GM19238 (cell line): ENCODE results near the gene DGCR2.
"Not testable (repeated sequence)": the region's sequence is repeated elsewhere in the genome, so short reads cannot be mapped to it uniquely, and the experiment has no call there.

ENCODE experiments used
- DNase-seq: peaks from one replicate; pipeline ENCODE4 v3.0.0; 2011; ENCODE audit warnings: low spot score; ENCODE audit not compliant: insufficient read length

The DGCR2 gene

DNA sequence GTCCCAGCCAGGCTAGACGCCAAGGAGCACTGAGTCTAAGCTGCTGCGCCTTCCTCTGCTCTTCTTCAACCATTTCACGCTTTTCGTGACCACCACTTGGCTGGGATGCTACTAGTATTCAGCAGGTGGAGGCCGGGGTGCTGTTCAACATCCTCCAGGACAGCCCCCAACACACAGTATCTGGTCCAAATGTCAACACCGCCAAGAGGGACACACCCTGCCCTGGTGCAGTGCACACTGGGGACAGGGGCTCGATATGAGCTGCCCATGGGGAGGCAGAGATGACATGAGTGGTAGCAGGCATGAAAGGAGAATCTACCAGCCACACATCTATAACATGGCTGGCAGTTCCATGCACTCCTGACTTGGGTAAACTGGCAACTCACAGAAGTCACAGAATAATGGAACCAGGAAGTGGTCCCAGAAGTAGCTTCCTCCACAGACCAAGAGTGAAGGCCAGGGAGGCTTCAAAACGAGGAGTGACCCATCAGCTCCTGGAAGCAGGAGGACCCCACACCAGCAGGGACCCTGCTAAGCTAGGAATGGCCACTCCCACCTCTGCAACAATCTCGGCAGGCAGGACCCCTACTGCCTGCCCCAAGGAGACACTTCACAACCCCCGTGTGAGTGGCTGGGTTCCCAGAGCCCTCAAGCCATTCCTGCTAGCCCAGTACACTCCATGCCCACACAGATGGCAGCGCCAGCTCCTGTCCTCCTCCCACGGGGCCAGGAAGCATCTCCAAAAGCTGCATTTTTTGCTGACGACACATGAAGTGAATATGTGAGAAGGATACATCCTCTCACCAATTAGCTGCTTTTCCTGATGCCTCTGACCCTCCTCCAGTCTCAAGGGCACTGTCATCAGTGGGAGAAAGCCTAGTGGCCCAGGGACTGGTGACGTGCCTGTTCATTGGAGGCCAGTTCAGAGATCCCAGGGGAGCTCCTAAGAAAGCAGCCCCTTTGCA, 78.8 kb downstream of the DGCR2 start:
- DNase-seq = no peak

DNA sequence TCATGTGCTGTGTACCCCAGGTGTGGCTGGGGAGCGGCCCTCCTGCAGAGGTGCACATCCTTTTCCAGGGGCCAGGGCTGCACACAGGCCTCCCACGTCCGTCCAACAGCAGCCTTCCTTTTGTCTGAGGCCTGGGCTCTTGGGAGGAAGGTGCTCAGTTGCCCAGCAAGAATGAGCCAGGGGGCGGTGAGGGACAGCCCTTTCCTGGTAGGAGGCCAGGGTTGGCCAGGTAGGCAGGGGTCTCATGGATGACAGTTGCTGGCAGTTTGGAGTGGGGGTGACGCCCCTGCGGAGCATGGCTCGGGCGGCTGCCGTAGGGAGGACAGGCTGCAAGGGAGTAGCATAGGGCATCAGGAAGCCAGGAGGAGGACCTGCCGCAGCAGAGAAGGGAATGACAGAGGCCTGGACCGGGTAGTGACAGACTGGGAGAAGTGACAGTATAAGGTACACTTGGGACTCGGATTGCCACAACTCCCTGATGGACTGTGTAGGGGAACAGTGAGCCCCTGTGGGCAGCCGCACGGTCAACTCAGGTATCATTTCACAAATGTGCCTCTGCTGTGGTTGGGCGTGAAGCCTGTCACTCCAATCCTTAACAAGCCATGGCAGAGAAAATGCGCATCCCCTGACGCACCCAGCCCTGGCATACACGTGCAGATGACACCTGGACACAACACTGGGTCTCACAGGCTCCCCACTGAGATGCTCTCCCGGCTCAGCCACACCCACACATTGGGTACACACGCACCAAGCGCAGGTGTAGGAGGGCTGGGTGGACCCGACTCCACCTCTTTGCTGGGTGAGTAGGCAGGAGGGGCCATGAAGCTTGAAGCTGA, 79.7 kb downstream of the DGCR2 start:
- no peak for DNase-seq

DNA sequence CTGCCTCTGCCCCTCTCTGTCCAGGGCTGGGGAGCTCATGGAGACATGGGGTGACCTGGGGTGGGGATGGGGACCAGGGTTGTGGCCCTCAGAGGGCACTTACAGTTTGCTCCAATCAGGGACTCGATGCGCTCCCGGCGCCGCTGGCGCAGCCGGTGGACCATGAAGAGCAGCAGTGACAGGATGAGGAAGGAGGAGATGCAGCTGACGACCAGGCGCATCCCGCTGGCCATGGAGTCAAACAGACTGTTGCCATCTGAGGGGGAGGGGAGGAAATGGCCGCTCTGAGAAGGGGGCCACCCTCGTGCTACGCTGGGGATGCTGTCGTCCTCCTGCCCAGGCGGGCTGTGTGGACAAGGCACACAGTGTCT, 80.5 kb downstream of the DGCR2 start:
- DNase-seq = no peak

DNA sequence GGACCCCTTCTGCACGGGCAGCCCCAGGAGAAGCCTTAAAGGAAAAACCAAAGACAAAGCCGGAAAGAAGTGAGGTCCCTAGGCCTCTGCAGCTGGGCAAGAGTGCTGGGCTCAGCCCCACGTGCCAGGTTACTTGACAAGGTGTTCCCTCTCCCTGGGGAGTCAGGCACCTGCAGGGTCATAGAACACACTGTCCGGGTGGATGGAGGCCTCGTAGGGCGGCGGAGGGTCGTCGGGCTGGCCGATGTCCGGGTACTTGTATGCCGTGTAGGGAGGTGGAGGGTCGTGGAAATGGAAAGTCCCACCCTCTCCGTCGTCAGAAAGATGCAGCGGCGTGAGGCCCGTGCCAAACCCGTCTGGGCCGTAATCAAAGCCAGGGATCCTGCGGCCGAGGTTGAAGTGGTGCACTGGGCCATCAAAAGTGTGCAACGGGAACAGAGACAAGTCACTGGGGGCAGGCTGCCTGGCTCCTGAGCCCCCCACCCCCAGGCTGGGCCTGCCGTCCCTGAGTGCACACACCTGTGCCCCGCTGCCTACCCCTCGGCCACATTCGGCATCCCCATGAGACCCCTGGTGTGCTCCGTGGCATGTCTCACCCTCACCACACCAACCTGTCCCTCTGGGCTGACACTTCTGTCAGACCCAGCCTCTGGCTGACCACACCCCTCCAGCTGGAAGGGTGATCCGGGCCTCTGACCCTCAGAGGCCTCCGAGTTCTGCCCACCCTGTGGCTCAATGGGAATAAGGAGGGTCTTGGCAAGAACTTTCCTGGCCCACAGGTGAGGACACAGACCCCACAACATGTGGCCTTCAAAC, 81.1 kb downstream of the DGCR2 start:
- DNase-seq = no peak

DNA sequence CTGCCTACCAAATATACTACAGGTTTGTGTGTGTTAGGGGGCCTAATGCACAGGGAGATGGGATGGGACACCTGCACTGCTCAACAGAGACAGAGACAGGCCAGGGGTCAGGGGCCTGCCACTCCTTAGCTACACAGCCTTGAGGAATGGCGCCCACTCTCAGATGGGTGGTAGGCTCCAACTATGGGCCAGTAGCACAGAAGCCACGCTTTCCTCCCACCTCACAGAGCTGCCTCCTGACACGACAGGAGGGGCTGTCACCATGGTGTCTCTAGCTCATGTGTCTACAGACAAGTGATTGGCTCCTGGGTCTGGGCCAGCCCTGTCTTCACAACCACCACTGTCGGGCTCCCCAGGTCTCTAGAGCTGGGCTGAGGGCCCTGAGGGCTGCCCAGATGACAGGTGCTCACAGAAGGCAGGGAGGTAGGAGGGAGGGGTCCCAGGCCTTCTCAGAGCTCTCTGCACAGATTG, 81.8 kb downstream of the DGCR2 start:
- DNase-seq = no peak

DNA sequence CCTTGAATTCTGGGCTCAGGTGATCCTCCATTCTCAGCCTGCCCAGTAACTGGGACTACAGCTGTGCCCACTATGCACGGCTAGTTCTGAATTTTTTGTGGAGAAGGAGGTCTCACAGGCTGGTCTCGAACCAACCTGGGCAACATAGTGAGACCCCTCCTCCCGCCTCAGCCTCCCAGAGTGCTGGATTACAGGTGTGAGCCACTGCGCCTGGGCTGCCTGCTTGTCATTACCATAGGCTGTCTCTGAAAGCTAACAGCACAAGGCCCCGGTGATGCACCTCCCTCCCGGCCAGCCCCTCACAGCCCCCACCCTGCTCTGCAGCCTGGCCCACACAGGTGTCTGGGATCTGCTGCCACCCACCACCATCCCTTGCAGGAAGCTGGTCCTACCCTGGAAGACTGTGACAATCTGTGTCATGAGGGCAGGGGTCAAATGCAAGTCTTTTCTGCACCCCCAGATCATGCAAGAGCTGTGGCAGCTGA, 82.4 kb downstream of the DGCR2 start:
- no peak for DNase-seq

DNA sequence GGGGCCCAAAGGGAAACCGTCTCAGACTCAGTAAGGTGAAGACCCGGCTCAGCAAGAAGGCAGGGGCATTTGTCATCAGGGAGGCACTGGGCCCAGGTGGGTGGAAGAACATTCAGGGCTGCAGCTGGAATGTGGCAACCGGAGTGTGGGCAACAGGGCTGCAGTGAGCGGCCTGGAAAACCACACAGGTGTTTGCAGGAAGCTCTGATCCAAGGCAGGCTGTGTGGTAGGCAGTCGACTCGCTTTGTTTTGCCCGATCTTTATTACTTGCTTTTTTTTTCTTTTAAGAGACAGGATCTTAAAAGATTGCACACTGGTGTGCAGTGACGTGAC, 82.8 kb downstream of the DGCR2 start:
- DNase-seq = no peak

DNA sequence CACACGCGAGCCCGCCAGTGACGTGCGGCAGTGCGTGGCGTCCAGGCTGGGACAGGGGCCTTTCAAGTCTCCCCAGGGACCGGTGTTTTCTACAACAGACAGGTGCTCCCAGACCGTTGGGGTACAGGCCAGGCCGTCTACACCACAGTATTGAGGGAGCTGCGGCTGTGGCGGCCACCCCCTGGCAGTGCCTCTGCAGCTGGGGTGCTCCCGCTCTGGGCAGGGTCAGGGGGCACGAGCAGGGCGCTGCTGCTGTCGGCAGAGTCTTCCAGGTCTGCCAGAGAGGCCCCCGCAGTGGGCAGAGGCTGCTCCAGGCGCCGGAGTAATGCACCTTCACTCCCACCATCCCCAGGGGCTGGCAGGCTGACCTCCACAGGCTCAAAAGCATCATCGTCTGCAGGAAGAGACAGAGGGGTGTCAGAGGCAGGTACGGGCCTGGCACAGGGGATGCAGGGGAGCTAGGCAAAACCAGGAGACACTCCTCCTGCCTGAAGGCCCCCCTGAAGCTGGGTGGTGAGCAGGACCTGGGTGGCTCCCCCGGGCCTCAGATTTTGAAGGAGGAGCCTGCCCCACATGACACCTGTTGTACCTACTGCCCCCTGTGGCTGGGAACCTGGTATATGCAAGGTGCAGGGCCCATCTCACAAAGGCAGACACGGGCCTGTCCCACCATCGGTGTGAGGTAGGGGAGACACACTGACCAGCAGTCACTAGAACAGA, 83.3 kb downstream of the DGCR2 start:
- DNase-seq = no peak

DNA sequence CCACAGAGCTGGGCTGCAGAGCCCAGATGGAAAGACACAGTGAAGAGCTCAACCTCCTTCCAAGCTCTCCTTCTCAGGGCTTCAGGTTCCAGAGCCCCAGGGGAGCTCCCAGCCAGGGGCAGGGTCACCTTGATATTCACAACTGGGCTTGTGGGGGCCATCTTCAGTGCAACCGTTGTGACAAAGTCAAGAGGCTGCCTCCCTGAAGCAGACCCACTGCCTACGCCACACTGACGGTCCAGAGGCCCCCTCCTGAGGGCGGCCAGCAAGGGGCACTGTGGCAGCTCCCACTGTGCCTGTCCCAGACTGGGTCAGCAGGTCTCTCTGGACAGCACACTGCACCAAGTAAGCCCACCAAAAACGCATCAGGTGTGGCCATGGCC, 84.1 kb downstream of the DGCR2 start:
- no peak for DNase-seq

DNA sequence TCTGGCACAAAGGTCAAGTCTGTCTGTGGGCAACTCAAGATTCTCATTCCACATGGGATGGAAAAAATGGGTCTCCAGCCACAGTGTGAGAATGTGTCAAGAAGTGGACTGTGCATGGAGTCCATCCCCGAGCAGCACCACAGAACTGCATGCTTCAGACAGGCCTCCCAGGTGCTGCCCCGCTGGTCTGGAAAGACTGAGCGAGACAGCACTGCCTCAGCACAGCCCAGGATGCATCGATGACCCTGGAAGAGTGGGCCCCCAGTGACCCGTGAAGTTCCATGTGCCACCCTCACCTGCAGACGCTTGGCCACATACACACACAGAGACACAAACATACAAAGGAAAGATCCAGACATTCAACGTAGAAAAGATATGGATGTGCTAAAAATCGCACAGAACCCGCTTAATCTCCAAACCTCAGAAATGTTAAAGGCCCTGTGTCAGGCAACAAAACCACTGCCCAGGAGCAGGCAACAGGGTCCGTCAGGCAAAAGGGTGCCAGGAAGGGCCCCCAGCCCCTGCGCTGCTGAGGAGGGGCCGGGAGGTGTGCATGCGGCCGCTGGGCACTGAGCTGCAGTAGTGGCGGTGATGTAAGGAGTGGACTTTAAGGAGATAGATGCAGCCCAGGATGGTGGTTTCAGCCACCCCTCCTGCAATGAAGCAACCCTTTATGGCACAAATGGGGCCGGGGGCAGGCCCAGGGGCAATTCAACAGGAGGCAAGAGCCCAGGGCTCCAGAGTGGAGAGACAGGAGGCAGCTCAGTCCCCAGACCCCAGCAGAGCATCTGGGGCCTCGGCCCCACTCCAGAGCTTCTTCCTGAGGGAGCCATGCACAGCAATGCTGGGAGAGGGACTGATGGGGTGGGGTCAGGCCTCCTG, 84.7 kb downstream of the DGCR2 start:
- no peak for DNase-seq

DNA sequence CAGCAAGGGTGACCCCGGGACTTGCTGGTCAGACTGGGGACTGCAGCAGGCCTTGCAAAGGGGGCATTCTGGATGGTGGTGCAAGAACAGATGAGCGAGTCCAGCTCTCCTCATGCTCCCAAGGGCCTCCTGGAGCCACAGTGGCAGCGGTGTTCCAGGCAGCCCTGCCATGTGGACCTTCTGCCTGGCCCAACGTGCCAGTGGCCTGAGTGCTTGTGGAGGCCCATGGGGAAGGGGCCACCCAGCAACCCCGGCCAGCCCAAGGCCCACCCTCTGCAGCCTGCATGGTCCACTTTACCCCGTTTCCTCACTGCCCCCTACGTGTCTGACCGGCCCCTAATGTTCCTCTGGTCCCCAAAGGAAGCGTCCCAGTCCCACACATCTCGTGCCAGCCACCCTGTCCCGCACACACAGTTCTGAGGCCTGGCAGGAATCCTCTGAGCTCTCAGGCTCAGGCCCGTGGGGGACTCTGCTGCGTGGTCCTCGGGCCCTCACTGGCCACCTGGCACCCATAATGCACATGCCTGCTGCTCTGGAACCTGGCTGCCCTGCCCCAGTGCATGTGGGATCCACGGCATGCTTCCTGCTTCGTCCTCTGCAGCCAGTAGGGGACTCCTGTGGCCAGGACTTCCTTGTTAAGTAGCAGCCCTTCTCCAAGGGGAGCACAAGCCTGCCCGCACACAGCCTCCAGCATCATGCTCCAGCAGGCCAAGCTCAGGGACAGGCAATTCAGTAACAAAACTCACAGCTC, 85.5 kb downstream of the DGCR2 start:
- no peak for DNase-seq

DNA sequence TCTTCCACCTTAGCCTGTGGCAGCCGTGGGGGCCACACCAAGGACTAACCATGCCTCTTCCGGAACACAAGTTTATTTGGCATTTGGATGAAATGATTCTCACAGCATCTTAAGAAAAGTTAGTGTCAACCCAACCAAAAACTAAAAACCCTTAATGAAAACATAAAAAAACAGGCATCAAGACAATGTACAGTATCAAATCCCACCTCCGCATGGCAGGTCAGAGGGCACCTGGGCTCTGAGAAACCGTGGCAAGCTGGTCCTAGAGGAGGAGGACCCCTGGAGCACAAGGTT, 86.0 kb downstream of the DGCR2 start:
- DNase-seq = no peak

DNA sequence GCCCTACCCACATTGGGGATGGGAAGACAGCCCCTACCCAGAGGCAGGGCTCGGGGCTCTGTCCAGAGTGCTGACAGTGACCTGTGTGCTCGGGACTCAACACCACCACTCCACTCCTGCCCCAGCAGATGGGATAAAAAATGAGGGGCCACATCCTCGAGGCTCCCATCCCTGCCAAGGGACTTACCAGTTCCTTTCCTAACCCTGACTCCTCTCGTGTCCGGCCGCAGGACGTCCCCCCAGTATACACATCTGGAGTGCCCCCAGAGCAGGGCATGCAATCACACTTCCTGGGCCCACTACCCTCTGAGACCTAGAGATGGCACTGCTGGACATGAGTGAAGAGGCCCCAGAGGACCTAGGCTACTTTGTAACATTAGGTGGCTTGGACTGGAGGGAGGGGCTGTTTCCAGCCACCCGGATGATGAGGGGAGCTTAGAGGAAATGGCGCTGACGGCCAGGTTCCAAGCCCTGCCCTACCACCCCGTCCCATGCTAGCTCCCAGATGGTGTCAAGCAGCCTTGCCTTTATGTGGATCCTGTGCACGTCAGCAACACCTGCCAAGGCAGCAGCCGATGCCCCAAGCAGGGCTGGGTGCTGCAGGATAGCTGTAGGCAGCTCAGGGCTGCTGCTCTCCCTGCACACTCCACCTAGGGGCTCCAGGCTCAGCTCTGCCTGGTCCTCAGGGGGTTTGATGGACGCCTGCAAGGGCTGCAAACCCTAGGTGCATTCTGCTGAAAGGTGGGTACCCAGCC, 86.6 kb downstream of the DGCR2 start:
- DNase-seq = no peak

DNA sequence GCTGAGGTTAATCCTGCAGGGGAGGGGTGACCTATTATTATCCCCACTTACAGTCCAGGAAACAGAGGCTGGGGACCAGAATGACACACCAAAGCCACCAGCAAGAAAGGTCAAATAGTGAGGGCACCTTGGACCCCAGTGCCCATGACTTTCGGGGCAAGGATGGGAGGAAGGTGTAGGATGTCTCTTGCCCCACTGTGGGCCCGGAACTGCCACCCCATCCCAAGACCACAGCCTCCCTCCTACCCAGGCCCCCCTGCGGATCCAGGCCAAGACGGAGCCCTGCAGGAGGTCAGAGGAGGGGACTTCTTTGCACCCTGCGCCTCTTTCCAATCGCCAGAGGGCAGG, 87.1 kb downstream of the DGCR2 start:
- not testable (repeated sequence) for DNase-seq

DNA sequence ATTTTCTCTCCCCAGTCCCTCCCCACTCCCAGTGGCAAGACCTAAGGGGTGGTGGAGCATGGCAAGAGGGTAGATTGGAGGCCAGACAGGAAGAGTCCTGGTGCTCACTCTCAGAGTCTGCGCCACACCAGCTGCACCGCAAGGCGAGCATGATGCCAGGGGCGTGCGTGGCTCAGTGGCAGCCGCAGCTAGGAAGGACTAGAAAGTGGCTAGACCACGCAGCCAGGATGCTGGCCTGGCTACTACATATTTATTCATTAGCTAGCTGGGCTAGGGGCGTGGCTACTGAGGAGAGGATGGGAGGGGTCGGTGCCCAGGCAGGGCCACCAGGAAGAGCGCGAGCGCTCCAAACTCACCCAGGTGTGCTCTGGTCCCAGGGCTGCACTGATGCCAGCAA, 87.5 kb downstream of the DGCR2 start:
- DNase-seq = not testable (repeated sequence)

DNA sequence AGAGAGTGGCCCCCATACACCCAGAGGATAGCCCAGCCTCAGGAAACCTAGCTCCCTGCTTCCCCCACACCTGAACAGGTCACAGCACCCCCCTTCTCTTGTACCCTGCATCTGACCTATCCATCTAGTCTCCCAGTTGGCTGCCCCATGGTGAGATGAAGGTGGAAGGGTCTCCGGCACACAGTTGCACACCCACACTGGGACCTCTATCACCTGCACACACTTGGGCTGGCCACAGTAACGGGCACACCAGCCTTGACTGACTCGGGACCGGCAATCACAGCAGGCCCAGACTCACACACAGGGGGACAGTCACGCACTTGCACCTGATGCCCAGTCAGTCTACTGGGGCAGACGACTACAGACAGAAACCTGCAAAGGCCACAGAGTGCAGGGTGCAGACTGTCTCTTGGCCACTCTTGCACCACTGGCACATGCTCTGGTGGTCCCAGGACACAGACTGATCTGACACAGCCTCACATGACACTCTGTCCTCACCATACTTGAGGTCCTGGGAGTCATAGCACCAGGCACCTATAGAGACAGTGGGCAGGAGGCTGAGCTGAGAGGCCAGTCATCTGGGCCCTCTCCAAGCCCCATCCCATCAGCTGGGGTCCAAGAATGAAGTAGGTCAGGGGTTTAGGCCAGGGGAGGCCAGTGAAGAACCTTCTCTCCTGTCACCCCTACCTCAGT, 88.0 kb downstream of the DGCR2 start:
- DNase-seq = not testable (repeated sequence)

DNA sequence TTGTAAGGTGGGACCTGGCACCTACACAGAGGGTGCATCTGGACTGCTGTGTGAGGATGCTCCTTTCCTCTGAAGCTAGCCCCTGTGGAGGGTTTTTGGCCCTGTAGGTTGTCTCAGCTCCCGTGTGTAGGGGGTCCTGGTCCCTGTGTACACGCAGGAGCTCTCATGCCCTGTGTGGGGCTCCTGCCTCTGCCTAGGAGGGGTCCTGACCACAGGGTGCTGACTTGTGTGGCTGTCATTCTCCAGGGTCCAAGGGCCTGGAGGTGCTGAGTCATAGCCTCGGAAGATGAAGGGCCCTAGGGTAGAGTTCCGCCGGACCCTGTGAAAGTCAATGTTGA, 88.7 kb downstream of the DGCR2 start:
- DNase-seq = not testable (repeated sequence)

DNA sequence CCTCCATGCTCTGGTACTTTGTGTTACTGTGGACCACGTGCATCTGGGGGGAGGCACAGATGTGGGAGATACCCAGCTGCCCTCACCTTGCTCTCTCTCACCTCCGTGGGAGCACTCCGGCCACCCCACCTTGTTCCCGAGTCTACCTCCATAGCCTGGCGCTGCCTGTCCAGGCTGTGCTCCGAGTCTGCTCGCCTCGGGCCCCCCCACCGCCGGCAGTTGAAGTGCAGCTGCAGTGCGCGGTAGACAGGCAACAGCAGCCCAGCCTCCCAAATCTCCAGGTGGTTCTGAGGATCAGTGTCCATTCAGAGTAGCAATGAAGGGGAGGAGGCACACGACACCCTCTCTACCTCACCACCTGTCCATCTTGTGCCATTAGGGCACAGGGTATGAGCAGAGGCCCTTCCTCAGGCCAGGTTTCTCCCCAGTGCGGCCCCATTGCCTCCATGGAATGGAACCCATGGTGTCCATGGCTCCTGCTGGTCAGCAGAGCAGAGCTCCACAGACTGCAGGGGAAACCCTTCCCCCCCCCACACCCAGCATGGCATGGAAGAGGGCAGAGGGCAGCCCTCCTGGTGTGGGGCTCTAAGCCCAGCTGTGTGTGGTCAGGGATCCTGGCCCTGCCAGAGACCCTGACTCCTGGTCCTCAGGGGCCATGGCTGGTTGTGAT, 89.2 kb downstream of the DGCR2 start:
- not testable (repeated sequence) for DNase-seq
